Esophagus squamous epithelium (tissue), 5 donors: ENCODE data around the gene MTCL1. TPM values are rescaled to one million over a fixed set of nuclear protein-coding genes. Genes with fewer than 3 reads are reported as not detected.

Experiments
- DNase-seq: peaks from one replicate; lab custom pipeline; 2025; lab: John Stamatoyannopoulos, UW
- H3K27ac ChIP-seq, 4 donors: fragments of 200-600 bp; sonication (generic); one replicate each; pipeline ENCODE4 v1.5.1; 2016 to 2019; ENCODE audit warnings: mild to moderate bottlenecking in 1 of 4
- H3K27me3 ChIP-seq, 4 donors: fragments of 200-600 bp; sonication (generic); 1 replicate in 3 of 4; 2 replicates in 1 of 4; pipeline versions ENCODE4 v1.5.1 to v1.6.0; 2017 to 2021; ENCODE audit warnings: antibody characterized with exemption in 1 of 4
- H3K36me3 ChIP-seq, 3 donors: fragments of 200-600 bp; sonication (generic); one replicate each; pipeline ENCODE4 v1.5.1; 2016 to 2019
- H3K4me1 ChIP-seq, 3 donors: fragments of 200-600 bp; sonication (generic); one replicate each; pipeline ENCODE4 v1.5.1; 2017 to 2019
- H3K4me3 ChIP-seq, 4 donors: fragments of 200-600 bp; sonication (generic); 1 replicate in 3 of 4; 2 replicates in 1 of 4; pipeline ENCODE4 v1.5.1; 2016 to 2019; ENCODE audit warnings: mild to moderate bottlenecking in 2 of 4, moderate library complexity in 1 of 4
- H3K9me3 ChIP-seq, 3 donors: fragments of 200-600 bp; sonication (generic); one replicate each; pipeline ENCODE4 v1.5.1; 2016 to 2019
- CTCF ChIP-seq, 6 experiments: fragments of 450-650 bp in 4 of 6; fragments of 200-600 bp in 2 of 6; sonication (generic) in 2 of 6; IDR thresholded peaks; one replicate each; pipeline ENCODE4 v1.5.1; 2016 to 2019; ENCODE audit warnings: antibody characterized with exemption in 6 of 6, mild to moderate bottlenecking in 4 of 6, moderate library complexity in 4 of 6
- POLR2A ChIP-seq, 4 donors: fragments of 450-650 bp; IDR thresholded peaks; one replicate each; pipeline ENCODE4 v1.6.1; 2017; ENCODE audit warnings: antibody characterized with exemption in 4 of 4, mild to moderate bottlenecking in 4 of 4, moderate library complexity in 3 of 4
- WGBS, 2 donors: methylation state at CpG; one replicate each; pipeline ENCODE4 v1.1.5; 2018; 5-methylcytosine and 5-hydroxymethylcytosine counted together
- intact Hi-C: fragments of 100-400 bp; cut with DNase I; formaldehyde crosslinking; loops from one replicate; pipeline ENCODE4 v1.15.0; 2022
- total RNA-seq, 4 donors: library from RNA; depleted of rRNA; stranded (reverse); fragments of >200 nt; gene quantifications; one replicate each; pipeline ENCODE4 v1.1.0, GENCODE V29; 2016
- donor health status: DM: yes; HTN: yes; CAD: no.

The MTCL1 gene
- total RNA-seq, 4 donors from 2014 or later = 6.5 to 16.4 (median 7.9) TPM

GRCh38 chr18:8662560-8663255, 42.6 kb upstream of the MTCL1 start:
- H3K27ac ChIP-seq = no peak overlapping the region
- WGBS, 2 donors = 85 to 94% methylated on average over 10 to 13 of the region's 20 CpGs
- H3K27me3 ChIP-seq = no peaks in the 10 kb centered on the region
- H3K36me3 ChIP-seq = no peaks in the 10 kb centered on the region
- H3K4me3 ChIP-seq = no peak overlapping the region
- TF ChIP-seq POLR2A (IDR thresholded peaks at IDR 0.05) (no peak), CTCF (IDR thresholded peaks at IDR 0.05) (no peak)
- H3K9me3 ChIP-seq = no peaks in the 10 kb centered on the region
- no peak for DNase-seq
- intact Hi-C loops = no loop called here
- peaks cover 0 to 29% (median 10%) of the 10 kb centered on the region in 3 donors for H3K4me1 ChIP-seq

DNA sequence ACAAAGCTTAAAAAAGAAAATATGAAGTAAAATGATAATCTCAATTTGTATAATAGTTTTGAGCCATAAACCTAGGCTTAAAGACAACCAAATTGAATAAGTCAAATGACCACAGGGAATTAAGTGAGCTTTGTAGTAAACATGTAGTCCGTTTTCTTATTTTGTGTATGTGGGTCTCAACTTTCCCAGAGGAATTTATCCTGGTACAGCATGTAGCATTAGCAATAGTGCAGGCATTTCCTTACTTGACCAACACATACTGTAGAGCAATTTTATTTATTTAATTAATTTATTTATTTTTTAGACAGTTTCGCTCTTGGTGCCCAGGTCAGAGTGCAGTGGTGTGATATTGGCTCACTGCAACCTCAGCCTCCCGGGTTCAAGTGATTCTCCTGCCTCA, 37.5 kb upstream of the MTCL1 start:
- no peaks in the 10 kb centered on the region for H3K9me3 ChIP-seq

GRCh38 chr18:8668381-8668780, 37.0 kb upstream of the MTCL1 start:
- TF ChIP-seq CTCF (IDR thresholded peaks at IDR 0.05) = no peak
- no peak for TF ChIP-seq POLR2A (IDR thresholded peaks at IDR 0.05)
- intact Hi-C loops = no loop called here
- peaks cover 0 to 24% (median 0%) of the 10 kb centered on the region in 3 donors for H3K4me1 ChIP-seq
- no peaks in the 10 kb centered on the region for H3K36me3 ChIP-seq
- H3K4me3 ChIP-seq = no peak overlapping the region
- H3K27ac ChIP-seq = no peak overlapping the region
- DNase-seq = no peak
- no peaks in the 10 kb centered on the region for H3K9me3 ChIP-seq
- H3K27me3 ChIP-seq = no peaks in the 10 kb centered on the region

More for the DNA sequence above, 37.5 kb upstream of the MTCL1 start:
- H3K27me3 ChIP-seq = no peaks in the 10 kb centered on the region
- no peak overlapping the region for H3K4me3 ChIP-seq
- intact Hi-C loops = no loop called here
- no peak for TF ChIP-seq CTCF (IDR thresholded peaks at IDR 0.05)
- TF ChIP-seq POLR2A (IDR thresholded peaks at IDR 0.05) = no peak
- 84 to 86% methylated on average over 3 of the region's 3 CpGs for WGBS, 2 donors
- H3K4me1 ChIP-seq = peaks cover 0 to 24% (median 0%) of the 10 kb centered on the region in 3 donors
- no peak for DNase-seq
- no peak overlapping the region for H3K27ac ChIP-seq
- H3K36me3 ChIP-seq = no peaks in the 10 kb centered on the region

DNA sequence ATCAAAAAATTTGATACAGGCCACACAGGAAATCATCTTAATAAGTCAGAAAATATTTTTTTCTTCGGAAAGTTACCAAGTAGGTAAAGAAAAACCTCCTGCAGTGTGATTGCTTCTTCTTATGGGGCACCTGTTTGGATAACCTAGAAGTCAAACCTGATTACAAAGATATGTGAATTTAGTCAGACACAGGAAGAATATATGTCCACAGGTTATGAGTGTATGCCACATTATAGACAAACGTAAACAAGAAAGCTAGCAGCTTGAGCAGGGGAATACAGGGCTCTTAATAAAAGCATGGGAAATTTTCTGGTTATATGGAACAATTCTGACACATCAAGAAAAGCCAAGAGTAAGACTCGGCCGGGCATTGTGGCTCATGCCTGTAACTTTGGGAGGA, 35.8 kb upstream of the MTCL1 start:
- H3K4me1 ChIP-seq = peaks cover 0 to 24% (median 0%) of the 10 kb centered on the region in 3 donors
- no peaks in the 10 kb centered on the region for H3K36me3 ChIP-seq
- no peaks in the 10 kb centered on the region for H3K9me3 ChIP-seq
- no peak overlapping the region for H3K27ac ChIP-seq
- intact Hi-C loops = no loop called here
- DNase-seq = no peak
- WGBS, 2 donors = 67 to 78% methylated on average over 4 of the region's 4 CpGs
- no peaks in the 10 kb centered on the region for H3K27me3 ChIP-seq
- no peak overlapping the region for H3K4me3 ChIP-seq
- TF ChIP-seq CTCF (IDR thresholded peaks at IDR 0.05) = no peak
- no peak for TF ChIP-seq POLR2A (IDR thresholded peaks at IDR 0.05)

GRCh38 chr18:8673256-8674209, 31.8 kb upstream of the MTCL1 start:
- WGBS, 2 donors = 87 to 88% methylated on average over 9 of the region's 9 CpGs

More at GRCh38 chr18:8673256-8674209, 31.8 kb upstream of the MTCL1 start:
- Histone ChIP-seq H3K4me3 (no peak overlapping the region), H3K36me3 (no peaks in the 10 kb centered on the region), H3K9me3 (no peaks in the 10 kb centered on the region), H3K27me3 (no peaks in the 10 kb centered on the region), H3K27ac (no peak overlapping the region), H3K4me1 (peaks cover 0 to 4% (median 0%) of the 10 kb centered on the region in 3 donors)
- TF ChIP-seq CTCF (IDR thresholded peaks at IDR 0.05) = no peak
- TF ChIP-seq POLR2A (IDR thresholded peaks at IDR 0.05) = peak in 1 of 4 donors; percentile 19
- intact Hi-C loops = no loop called here
- DNase-seq = no peak
